ENCODE results near the gene UNC45A. TPM values are rescaled to one million over a fixed set of nuclear protein-coding genes. Genes with fewer than 3 reads are reported as not detected.

UNC45A gene
- total and polyA plus RNA-seq, 2 of the 8 experiments (the other 6 are each of a cell fraction or from before 2014, with no cell fraction given), result 74.1 to 84.2 TPM

DNA sequence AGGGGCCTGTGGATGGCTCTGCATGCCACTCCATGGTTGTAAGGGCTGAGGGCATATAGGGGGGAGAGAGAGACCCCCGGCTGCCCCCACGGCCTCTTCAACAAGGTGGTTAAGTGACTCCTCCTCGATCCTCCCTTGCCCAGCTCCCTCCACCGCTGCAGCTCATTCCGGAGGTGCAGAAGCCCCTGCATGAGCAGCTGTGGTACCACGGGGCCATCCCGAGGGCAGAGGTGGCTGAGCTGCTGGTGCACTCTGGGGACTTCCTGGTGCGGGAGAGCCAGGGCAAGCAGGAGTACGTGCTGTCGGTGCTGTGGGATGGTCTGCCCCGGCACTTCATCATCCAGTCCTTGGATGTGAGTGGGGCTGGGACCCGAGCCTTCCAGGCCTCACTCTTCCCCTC is 44.2 kb upstream of the UNC45A start (continued):
- TF ChIP-seq, protein P1, sequence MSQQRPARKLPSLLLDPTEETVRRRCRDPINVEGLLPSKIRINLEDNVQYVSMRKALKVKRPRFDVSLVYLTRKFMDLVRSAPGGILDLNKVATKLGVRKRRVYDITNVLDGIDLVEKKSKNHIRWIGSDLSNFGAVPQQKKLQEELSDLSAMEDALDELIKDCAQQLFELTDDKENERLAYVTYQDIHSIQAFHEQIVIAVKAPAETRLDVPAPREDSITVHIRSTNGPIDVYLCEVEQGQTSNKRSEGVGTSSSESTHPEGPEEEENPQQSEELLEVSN (IDR thresholded peaks at IDR 0.05), result no peak
- TF ChIP-seq RAD21 (IDR thresholded peaks at IDR 0.05 in 1 of 2, conservative IDR thresholded peaks at IDR 0.05 in 1 of 2; ENCODE audit: low read depth in 2 of 2, low read length in 2 of 2) (no peak), SIX5 (IDR thresholded peaks at IDR 0.05; ENCODE audit: low read depth, low read length) (no peak), JUND (IDR thresholded peaks at IDR 0.05; ENCODE audit: low read length) (no peak), BACH1 (IDR thresholded peaks at IDR 0.05; ENCODE audit: low read length) (no peak)
